HepG2 (cell line): Measurements from ENCODE around the gene OAT. TPM values are rescaled to one million over a fixed set of nuclear protein-coding genes. Genes with fewer than 3 reads are reported as not detected.

Experiments
- ATAC-seq: fragments of 200-7000 bp; cut with Tn5 transposase; 3 replicates; pipeline ENCODE4 v1.9.1; 2020; ENCODE audit warnings: mild to moderate bottlenecking, moderate library complexity
- BruUV-seq: library from RNA; stranded (reverse); fragments of 400-500 nt; replicated peaks from 2 replicates; lab custom pipeline; 2021; lab: Mats Ljungman, UMichigan
- CTCF ChIA-PET: fragments of 300-600 bp; formaldehyde crosslinking; extraction: SDS; loops from one replicate; lab custom pipeline; 2021; ENCODE audit warnings: low total read pairs, inconsistent platforms, low intra/inter-chr PET ratio; lab: Yijun Ruan, JAX
- POLR2A ChIA-PET: fragments of 350-600 bp; sonication (Branson Sonifier 250); formaldehyde crosslinking; loops from one replicate; lab custom pipeline; 2020; ENCODE audit warnings: antibody characterized with exemption, inconsistent platforms; lab: Yijun Ruan, JAX
- DNase-seq: peaks from one replicate; pipeline ENCODE4 v3.0.0-alpha.2; 2015; ENCODE audit warnings: low spot score
- FAIRE-seq: peaks from 3 replicates; lab custom pipeline; 2011; peaks lifted over from hg19 to GRCh38; lab: Jason Lieb, UNC
- H2AFZ ChIP-seq: one replicate; pipeline ENCODE4 v1.6.1; 2011; ENCODE audit warnings: low read length, inconsistent platforms
- H3K27ac ChIP-seq: fragments of 300-600 bp; 3 replicates; pipeline ENCODE4 v1.8.0; 2011; ENCODE audit warnings: mixed run types, mild to moderate bottlenecking, mixed read lengths, low read length, inconsistent platforms; ENCODE audit not compliant: insufficient read depth; ENCODE audit errors: extremely low read length
- H3K27me3 ChIP-seq, 2 experiments: fragments of 200-600 bp in 1 of 2; 2 replicates in 1 of 2; 3 replicates in 1 of 2; pipeline versions ENCODE4 v1.6.0 to v1.8.0; 2011; ENCODE audit warnings: low read length in 2 of 2, mild to moderate bottlenecking in 2 of 2, moderate library complexity in 2 of 2, inconsistent platforms in 1 of 2; ENCODE audit not compliant: insufficient read depth in 2 of 2, control insufficient read depth in 1 of 2
- H3K36me3 ChIP-seq, 2 experiments: fragments of 200-600 bp in 1 of 2; replicated peaks in 1 of 2; 2 replicates in 1 of 2; 3 replicates in 1 of 2; pipeline versions ENCODE4 v1.5.1 to v1.8.0; 2011; ENCODE audit warnings: low read length in 2 of 2, inconsistent platforms in 1 of 2; ENCODE audit not compliant: insufficient read depth in 2 of 2, control insufficient read depth in 1 of 2
- H3K4me1 ChIP-seq: 2 replicates; pipeline ENCODE4 v1.5.1; 2012; ENCODE audit warnings: low read length, inconsistent platforms; ENCODE audit not compliant: insufficient read depth
- H3K4me2 ChIP-seq: 2 replicates; pipeline ENCODE4 v1.6.0; 2011; ENCODE audit warnings: low read depth, low read length, inconsistent platforms
- H3K4me3 ChIP-seq, 3 experiments: fragments of 200-600 bp in 1 of 3; sonication (generic), shearing (Covaris generic) in 1 of 3; replicated peaks in 1 of 3; 2 replicates each; pipeline ENCODE4 v1.5.1; 2011 to 2016; ENCODE audit warnings: low read length in 3 of 3, inconsistent platforms in 2 of 3, low read depth in 2 of 3, mild to moderate bottlenecking in 2 of 3, control low read depth in 1 of 3, mixed read lengths in 1 of 3; ENCODE audit not compliant: insufficient read depth in 1 of 3
- H3K79me2 ChIP-seq: one replicate; pipeline ENCODE4 v1.6.1; 2011; ENCODE audit warnings: low read length, inconsistent platforms; ENCODE audit not compliant: insufficient read depth
- H3K9ac ChIP-seq: 2 replicates; pipeline ENCODE4 v1.6.0; 2011; ENCODE audit warnings: mild to moderate bottlenecking, low read depth, low read length, inconsistent platforms; ENCODE audit not compliant: insufficient read depth
- H3K9me3 ChIP-seq: 2 replicates; pipeline ENCODE4 v1.5.1; 2012; ENCODE audit warnings: mild to moderate bottlenecking, low read length
- H4K20me1 ChIP-seq: 2 replicates; pipeline ENCODE4 v1.6.0; 2011; ENCODE audit warnings: inconsistent platforms, mild to moderate bottlenecking, low read length, moderate library complexity; ENCODE audit not compliant: insufficient read depth
- CBX5 ChIP-seq: sonication (generic); formaldehyde crosslinking; IDR thresholded peaks from 2 replicates; pipeline ENCODE4 v1.4.0; 2020; ENCODE audit warnings: missing genetic modification reagents, borderline replicate concordance
- GPN1 ChIP-seq: sonication (generic); formaldehyde crosslinking; IDR thresholded peaks from 2 replicates; pipeline ENCODE4 v1.5.1; 2020; ENCODE audit warnings: missing genetic modification reagents, borderline replicate concordance
- IRF2 ChIP-seq: IDR thresholded peaks from 2 replicates; pipeline ENCODE4 v1.6.1; 2018; ENCODE audit warnings: missing genetic modification reagents, missing compliant biosample characterization
- MAFK ChIP-seq, 2 experiments: IDR thresholded peaks in 1 of 2; conservative IDR thresholded peaks in 1 of 2; 2 replicates each; pipeline ENCODE4 v1.6.1; 2011; ENCODE audit warnings: improper control_type of control experiment in 2 of 2, low read length in 2 of 2
- PAX8 ChIP-seq: sonication (generic); formaldehyde crosslinking; IDR thresholded peaks from 2 replicates; pipeline ENCODE4 v1.8.0; 2022; ENCODE audit warnings: mild to moderate bottlenecking, missing genetic modification reagents, borderline replicate concordance
- RCOR2 ChIP-seq: IDR thresholded peaks from 2 replicates; pipeline ENCODE4 v1.6.1; 2016; ENCODE audit warnings: missing biosample characterization, missing genetic modification reagents
- XBP1 ChIP-seq: sonication (generic); formaldehyde crosslinking; IDR thresholded peaks from 2 replicates; pipeline ENCODE4 v1.5.0; 2020; ENCODE audit warnings: missing genetic modification reagents
- ZMYM3 ChIP-seq: sonication (generic); formaldehyde crosslinking; IDR thresholded peaks from 2 replicates; pipeline ENCODE4 v1.5.1; 2020; ENCODE audit warnings: mild to moderate bottlenecking, missing genetic modification reagents
- ZNF225 ChIP-seq: sonication (generic); formaldehyde crosslinking; IDR thresholded peaks from 2 replicates; pipeline ENCODE4 v1.4.0; 2020; ENCODE audit warnings: mild to moderate bottlenecking, missing genetic modification reagents
- ZNF264 ChIP-seq: sonication (generic); formaldehyde crosslinking; IDR thresholded peaks from 2 replicates; pipeline ENCODE4 v1.4.0; 2020; ENCODE audit warnings: missing genetic modification reagents
- ZNF460 ChIP-seq: sonication (generic); formaldehyde crosslinking; IDR thresholded peaks from 2 replicates; pipeline ENCODE4 v1.5.1; 2020; ENCODE audit warnings: missing genetic modification reagents, mild to moderate bottlenecking, borderline replicate concordance
- ZNF772 ChIP-seq: sonication (generic); formaldehyde crosslinking; IDR thresholded peaks from 2 replicates; pipeline ENCODE4 v1.5.0; 2020; ENCODE audit warnings: mild to moderate bottlenecking, missing genetic modification reagents
- ZNF781 ChIP-seq: sonication (generic); formaldehyde crosslinking; IDR thresholded peaks from 2 replicates; pipeline ENCODE4 v1.5.1; 2020; ENCODE audit warnings: borderline replicate concordance, mild to moderate bottlenecking, missing genetic modification reagents; ENCODE audit errors: not compliant biosample characterization
- WGBS: methylation state at CpG from one replicate; pipeline ENCODE4 v1.1.6; 2017; ENCODE audit warnings: low lambda C conversion rate; 5-methylcytosine and 5-hydroxymethylcytosine counted together
- in situ Hi-C: cut with HindIII; loops from 2 replicates; pipeline ENCODE4 v1.10.0; 2017; ENCODE audit warnings: low pct_unique_long_range_greater_than_20kb; ENCODE audit not compliant: extremely low pct_ligation_motif_present
- intact Hi-C: fragments of 100-400 bp; cut with micrococcal nuclease; formaldehyde crosslinking; loops from one replicate; pipeline ENCODE4 v1.10.0; 2022; ENCODE audit not compliant: unreplicated experiment
- polyA plus RNA-seq, 8 experiments: library from polyadenylated mRNA; depleted of rRNA in 3 of 8; stranded (reverse) in 7 of 8; unstranded in 1 of 8; fragments of >200 nt; fragmentation: Illumina TruSeq in 4 of 8; extraction: Trizol in 4 of 8; gene quantifications; 2 replicates each; pipeline versions ENCODE4 v1.2.1 to v1.2.3, GENCODE V29; 2011 to 2016; ENCODE audit warnings: low read depth in 4 of 8, missing spikeins in 1 of 8, mixed read lengths in 1 of 8; ENCODE audit not compliant: insufficient read depth in 1 of 8
- total RNA-seq, 5 experiments: library from RNA; depleted of rRNA; stranded (reverse); fragments of >200 nt; fragmentation: Illumina TruSeq; extraction: Trizol; gene quantifications; 2 replicates each; pipeline ENCODE4 v1.2.3, GENCODE V29; 2016; ENCODE audit warnings: low read depth in 1 of 5
- TF ChIP-seq, protein P1 (sequence below): sonication (generic); formaldehyde crosslinking; IDR thresholded peaks from 2 replicates; pipeline ENCODE4 v1.5.0; 2020; ENCODE audit warnings: mild to moderate bottlenecking, missing genetic modification reagents
- TF ChIP-seq, protein P2 (sequence below): sonication (generic); formaldehyde crosslinking; IDR thresholded peaks from 2 replicates; pipeline ENCODE4 v1.5.1; 2020; ENCODE audit warnings: mild to moderate bottlenecking, missing genetic modification reagents, moderate library complexity

OAT gene
- total and polyA plus RNA-seq, 2 of the 13 experiments (the other 11 are each of a cell fraction or from before 2014, with no cell fraction given) = 87.8 to 96.7 TPM

DNA sequence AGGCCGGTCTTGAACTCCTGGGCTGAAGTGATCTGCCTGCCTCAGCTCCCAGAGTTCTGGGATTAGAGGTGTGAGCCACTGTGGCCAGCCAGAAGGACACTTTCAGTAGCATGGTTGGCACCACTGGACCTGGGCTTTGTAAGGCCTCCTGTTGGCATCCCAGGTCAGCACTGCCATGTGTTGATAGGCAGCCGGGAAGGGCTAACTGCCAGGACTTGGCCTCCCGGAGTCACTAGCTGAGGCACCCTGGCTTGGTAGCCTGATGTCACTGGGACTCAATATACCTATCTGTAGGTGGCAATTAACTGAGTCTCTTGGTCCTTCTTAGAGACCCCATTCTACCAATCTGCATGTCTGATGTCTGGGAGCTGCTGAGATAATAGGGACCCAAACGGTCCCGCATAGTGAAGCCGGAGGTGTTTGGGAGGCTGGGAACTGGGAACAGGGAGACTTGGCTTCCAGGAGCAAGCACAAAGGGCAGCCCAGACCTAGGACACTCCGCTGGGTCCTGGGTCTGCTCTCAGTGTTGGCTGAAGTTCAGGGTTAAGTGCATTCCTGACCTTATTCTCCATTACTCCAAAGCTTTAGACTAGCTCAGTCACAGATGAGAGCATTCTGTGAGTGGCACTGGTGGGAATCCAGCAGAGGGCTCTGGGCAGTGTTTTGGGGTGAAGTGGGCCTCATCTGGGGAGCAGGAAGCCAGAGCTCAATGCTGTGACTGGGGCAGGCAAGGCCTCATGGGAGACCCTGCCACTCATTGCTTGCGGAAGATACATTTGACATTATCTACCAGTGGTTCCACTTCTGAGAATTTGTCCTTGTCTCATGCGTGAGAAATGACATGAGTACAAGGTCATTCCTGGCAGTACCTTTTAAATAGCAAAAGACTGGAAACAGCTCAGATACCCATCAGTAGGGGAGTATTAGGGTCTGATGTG, 45.6 kb upstream of the OAT start (continued):
- TF ChIP-seq CBX5 (CRISPR knock-in tag) = no peak
- TF ChIP-seq XBP1 (CRISPR knock-in tag) = no peak
- TF ChIP-seq IRF2 (CRISPR knock-in tag) = no peak
- no peak for TF ChIP-seq PAX8 (CRISPR knock-in tag)
- no peak for TF ChIP-seq GPN1 (CRISPR knock-in tag)

DNA sequence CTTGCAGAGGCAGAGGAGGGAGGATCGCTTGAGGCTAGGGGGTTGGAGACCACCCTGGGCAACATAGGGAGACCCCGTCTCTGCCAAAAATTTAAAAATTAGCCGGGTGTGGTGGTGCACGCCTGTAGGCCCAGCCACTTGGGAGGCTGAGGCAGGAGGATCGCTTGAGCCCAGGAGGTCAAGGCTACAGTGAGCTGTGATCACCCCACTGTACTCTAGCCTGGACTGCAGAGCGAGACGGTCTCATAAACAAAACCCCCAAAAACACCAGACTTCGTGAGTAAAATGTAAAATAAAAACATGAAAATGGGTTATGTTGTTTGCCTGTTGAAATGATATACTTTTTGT, 43.6 kb upstream of the OAT start:
- intact Hi-C loops (no loop called here), in situ Hi-C loops (loop anchor here (5.0 kb wide), 1 partner anchor 45 kb away; the partner anchor contains the start of gene OAT)
- H3K4me1 ChIP-seq = peaks cover 55% of the 10 kb centered on the region
- WGBS = 31% methylated on average over 8 of the region's 8 CpGs
- no peaks in the 10 kb centered on the region; a peak in 1 of 5 replicates for H3K27me3 ChIP-seq
- H2AFZ ChIP-seq = peak overlapping the region; percentile 54
- peak overlapping the region; percentile 76 for H3K27ac ChIP-seq
- H3K4me3 ChIP-seq = peak overlapping the region; percentile 81 to 97 (median 89)
- no peaks in the 10 kb centered on the region for H3K36me3 ChIP-seq
- POLR2A ChIA-PET = interaction anchor here (0.7 to 2.8 kb wide), 7 partner anchors 10 to 329 kb away, joined by 3 to 27 read pairs (median 6); partner anchors contain the start of genes EEF1AKMT2 and OAT
- DNase-seq = no peak
- H3K9me3 ChIP-seq = no peaks in the 10 kb centered on the region
- no peak for FAIRE-seq
- peak overlapping the region; percentile 91 for H3K4me2 ChIP-seq
- H3K79me2 ChIP-seq = no peaks in the 10 kb centered on the region
- CTCF ChIA-PET = interaction anchor here (0.7 kb wide), 1 partner anchor 279 kb away, joined by 3 read pairs; no protein-coding TSS in a partner anchor
- H4K20me1 ChIP-seq = 0 out of 2 replicates have a peak, but pooled peaks cover 6% of the 10 kb centered on the region
- H3K9ac ChIP-seq = peak overlapping the region; percentile 77
- no peak for ATAC-seq
- BruUV-seq = no TSS peak
- TF ChIP-seq ZNF460 (CRISPR knock-in tag) (peak; percentile 97), MAFK (conservative IDR thresholded peaks at IDR 0.05 in 1 of 2, IDR thresholded peaks at IDR 0.05 in 1 of 2; ENCODE audit: low read length in 2 of 2) (no peak), ZNF772 (CRISPR knock-in tag) (no peak), ZMYM3 (CRISPR knock-in tag) (peak; percentile 96), RCOR2 (peak; percentile 64; the same call in 1 of the 2 replicates), ZNF225 (0 out of 2 replicates have a peak, but pooled peaks have one; percentile 2), ZNF264 (CRISPR knock-in tag) (no peak), ZNF781 (CRISPR knock-in tag) (peak; percentile 38)
- TF ChIP-seq, protein P1, sequence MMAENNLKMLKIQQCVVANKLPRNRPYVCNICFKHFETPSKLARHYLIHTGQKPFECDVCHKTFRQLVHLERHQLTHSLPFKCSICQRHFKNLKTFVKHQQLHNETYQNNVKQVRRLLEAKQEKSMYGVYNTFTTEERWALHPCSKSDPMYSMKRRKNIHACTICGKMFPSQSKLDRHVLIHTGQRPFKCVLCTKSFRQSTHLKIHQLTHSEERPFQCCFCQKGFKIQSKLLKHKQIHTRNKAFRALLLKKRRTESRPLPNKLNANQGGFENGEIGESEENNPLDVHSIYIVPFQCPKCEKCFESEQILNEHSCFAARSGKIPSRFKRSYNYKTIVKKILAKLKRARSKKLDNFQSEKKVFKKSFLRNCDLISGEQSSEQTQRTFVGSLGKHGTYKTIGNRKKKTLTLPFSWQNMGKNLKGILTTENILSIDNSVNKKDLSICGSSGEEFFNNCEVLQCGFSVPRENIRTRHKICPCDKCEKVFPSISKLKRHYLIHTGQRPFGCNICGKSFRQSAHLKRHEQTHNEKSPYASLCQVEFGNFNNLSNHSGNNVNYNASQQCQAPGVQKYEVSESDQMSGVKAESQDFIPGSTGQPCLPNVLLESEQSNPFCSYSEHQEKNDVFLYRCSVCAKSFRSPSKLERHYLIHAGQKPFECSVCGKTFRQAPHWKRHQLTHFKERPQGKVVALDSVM (CRISPR knock-in tag) = peak; percentile 99
- TF ChIP-seq, protein P2, sequence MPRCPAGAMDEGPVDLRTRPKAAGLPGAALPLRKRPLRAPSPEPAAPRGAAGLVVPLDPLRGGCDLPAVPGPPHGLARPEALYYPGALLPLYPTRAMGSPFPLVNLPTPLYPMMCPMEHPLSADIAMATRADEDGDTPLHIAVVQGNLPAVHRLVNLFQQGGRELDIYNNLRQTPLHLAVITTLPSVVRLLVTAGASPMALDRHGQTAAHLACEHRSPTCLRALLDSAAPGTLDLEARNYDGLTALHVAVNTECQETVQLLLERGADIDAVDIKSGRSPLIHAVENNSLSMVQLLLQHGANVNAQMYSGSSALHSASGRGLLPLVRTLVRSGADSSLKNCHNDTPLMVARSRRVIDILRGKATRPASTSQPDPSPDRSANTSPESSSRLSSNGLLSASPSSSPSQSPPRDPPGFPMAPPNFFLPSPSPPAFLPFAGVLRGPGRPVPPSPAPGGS = peak; percentile 4; the same call in 1 of the 2 replicates
